Fibroblast of peridontal ligament (primary cell): ENCODE results near the gene MACROH2A1.

Experiments
- DNase-seq: peaks from one replicate; pipeline ENCODE4 v3.0.0-alpha.2; 2010; ENCODE audit errors: extremely low read depth

The MACROH2A1 gene

GRCh38 chr5:135332519-135333150, 66.4 kb downstream of the MACROH2A1 start:
- peak; percentile 86 for DNase-seq

- no peak for DNase-seq
These were observed 67.4 kb downstream of the MACROH2A1 start for GRCh38 chr5:135331612-135332011.

DNA sequence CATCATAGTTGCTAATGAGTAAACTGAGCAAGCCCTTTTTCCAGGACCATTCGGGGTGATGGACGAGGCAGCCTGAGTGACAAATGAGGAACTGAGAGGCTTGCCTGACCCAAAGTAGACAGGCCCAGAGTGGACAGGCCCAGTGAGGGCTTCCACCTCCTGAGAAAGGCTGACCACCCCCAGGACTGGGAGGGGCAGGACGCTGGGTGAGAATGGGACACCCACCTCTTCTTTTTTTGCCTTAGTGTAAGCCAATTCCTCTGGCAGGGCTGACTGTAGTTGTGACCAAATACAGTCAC, 68.3 kb downstream of the MACROH2A1 start:
- DNase-seq = no peak

- no peak for DNase-seq
These were observed 68.9 kb downstream of the MACROH2A1 start for GRCh38 chr5:135329913-135330797.

- no peak for DNase-seq
These were observed 69.7 kb downstream of the MACROH2A1 start for GRCh38 chr5:135329066-135329912.

DNA sequence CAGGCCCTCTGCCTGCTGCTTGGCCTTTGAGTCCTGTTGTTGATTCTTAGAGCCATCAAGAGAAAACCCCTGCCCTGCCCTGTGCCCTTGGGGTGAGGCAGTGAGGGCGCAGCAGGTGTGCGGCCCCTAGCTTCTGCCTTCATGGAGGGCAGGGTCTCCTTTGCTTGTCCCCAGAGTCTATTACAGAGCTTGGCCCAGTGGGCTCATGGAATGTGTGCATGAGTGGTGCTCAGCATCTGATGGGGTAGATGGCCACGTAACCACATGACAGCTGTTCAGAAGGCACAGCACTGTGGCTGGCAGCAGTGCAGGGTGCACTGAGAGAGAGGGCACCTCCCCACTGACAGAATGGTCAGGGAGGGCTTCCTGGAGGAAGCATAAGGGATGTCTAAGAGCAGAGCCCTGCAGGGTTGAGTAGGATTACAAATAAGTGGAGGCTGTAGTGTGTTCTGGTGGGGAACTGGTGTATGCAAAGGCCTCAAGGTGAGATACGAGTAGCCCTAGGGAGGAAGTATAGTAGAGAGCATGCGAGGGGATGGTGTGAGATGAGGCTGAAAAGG, 70.8 kb downstream of the MACROH2A1 start:
- DNase-seq = no peak

- DNase-seq = no peak
These were observed 71.5 kb downstream of the MACROH2A1 start for GRCh38 chr5:135327429-135328127.

DNA sequence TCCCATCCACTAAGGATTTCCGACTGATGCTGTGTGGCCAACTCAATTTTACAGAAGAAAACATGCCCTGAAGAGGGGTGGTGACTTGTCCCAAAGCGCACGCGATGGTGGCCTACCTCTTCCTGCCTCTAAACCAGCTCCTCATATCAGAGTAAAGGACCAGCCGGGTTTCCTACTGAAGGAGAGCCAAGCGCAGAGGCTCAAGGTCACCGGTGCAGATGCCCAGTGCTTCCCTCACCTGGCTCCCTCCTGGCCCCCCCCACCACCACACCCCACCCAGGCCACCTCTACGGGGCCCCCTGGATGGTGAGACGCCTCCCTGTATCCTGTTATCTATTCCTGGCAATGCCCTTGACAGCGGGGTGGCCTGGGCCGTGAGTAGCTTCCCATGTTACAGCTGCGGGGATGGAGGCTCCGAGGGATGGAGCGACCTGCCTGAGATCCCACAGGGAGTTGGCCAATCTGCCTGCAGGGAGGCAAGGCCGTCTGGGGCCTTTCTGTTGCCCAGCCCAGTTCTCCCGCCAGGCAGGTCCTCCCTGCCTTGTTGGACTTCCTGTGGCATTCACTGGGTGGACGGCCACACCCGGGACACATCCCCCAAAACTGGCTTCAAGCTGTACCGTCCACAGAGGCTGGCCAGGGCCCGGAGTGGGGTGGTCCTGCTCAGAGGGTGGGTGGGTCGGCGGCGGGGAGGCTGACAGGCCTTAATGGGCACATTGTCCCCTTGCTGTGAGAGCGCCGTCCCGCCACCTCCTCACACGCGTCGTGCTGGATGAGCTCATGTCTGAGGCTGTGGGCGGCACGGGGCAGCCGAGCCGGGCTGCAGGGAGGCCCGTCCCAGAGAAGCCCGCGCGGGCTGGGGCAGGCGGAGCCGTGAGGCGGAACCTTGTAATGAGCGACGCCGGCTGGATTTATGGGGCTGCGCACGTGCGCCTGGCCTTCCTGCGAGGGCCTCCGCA, 72.5 kb downstream of the MACROH2A1 start:
- DNase-seq = no peak

GRCh38 chr5:135324897-135325650, 74.0 kb downstream of the MACROH2A1 start:
- DNase-seq = no peak

DNA sequence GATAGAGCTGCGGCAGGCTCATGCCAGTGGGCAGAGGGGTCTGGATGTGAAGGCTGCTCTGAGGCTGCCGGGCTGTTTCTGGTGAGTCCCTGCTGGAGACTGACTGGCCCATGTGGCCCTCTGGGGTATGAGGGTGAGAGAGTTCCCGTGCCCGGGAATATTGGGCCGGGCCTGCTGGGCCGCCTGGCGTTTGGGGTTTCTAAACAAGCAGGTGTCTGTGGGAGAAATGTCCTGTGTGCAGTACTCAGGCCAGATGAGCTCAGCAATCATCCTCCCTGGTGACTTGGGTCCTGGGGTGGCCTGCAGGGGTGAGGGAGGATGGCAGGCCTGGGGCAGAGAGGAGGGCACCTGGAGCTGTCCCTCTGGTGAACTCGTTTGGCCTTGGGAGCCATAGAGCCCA, 74.9 kb downstream of the MACROH2A1 start:
- DNase-seq = no peak

GRCh38 chr5:135323701-135324132, 75.3 kb downstream of the MACROH2A1 start:
- DNase-seq = no peak

- no peak for DNase-seq
These were observed 75.8 kb downstream of the MACROH2A1 start for GRCh38 chr5:135323227-135323626.

GRCh38 chr5:135322744-135323143, 76.3 kb downstream of the MACROH2A1 start:
- no peak for DNase-seq

DNA sequence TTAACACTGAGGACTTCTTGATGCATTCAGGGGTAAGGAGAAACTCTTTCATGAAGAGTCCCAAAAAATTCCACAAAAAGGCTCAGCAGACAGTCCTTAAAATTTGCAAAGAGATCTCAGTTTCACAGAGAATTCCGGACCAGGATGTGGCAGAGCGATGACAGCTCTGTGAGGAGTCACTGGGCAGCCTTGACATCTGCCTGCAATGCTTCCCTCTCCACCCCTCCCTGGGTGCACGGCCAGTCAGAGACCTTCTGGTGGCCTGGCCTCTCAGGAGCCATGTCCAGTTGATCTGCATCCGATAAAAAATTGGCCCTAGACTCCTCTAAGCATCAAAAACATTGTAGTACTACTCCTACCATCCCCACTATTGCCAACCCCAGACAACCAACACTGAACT, 76.8 kb downstream of the MACROH2A1 start:
- no peak for DNase-seq

GRCh38 chr5:135320718-135321484, 78.1 kb downstream of the MACROH2A1 start:
- DNase-seq = no peak

DNA sequence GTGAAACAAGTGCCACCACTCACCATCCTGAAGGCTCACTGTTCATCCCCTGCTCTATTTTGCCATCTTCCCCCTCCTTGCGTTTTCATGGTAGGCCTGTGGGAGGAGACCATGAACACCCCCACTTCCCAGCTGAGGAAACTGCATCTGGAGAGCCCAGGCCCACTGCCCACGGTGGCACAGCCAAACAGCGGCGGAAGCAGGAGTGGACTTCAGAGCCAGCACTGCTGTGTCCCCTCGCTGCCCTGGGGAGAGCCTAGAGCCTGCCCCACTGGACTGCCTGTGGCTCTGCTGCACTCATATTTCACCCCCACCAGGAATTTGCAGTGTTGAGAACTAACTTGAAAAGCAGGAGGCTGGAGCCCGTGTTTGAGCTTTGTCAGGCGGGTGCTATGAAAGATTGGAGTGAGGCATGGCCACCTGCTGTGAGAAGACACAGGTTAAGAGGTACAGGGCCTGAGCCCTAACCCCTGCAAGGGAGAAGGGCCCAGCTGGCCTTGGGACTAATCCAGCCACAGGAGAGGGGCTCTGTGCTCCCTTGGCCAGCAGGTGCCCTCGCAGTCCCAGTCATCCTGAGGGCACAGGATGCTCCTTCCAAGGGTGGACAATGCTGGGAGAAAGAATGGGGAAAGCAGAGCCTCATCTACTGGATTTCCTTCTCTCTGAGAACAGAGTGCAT, 79.0 kb downstream of the MACROH2A1 start:
- DNase-seq = no peak

DNA sequence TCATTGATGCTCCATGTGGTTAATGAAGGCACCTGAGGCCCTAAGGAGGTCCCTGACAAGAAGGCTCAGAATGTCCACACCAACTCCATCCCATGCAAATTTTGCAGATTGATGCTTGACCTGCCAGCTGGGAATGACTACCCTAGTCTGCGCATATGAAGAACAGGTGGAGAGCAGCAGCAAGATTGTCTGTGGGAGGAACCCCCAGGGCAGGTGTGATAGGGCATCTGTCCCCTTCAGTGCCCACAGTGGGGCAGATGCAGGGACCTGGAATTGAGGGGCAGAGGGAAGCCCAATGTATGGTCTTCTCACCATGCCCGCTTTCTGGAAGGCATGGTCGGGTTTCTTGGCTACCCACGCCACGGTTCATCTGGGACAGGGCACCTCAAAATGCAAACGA, 79.6 kb downstream of the MACROH2A1 start:
- DNase-seq = no peak

DNA sequence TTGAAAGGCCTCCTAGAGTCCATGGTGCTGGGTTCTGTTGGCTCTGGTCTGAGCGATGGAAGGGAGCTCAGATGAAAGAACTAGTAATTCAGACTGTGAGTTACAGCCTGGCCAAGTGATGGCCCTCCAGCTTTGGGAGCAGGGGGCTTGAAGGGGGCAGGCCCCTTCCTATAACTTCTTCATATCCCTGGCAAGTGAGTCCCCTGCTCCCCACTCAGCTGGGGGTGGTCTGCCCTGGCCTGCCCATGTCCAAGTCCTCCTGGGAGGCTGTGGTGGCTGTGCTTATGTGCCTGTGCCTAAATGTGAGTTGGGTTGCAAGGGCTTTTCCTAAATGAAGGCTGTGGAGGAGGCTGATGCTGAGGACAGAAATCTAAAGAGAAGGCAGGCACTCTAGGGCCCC, 80.1 kb downstream of the MACROH2A1 start:
- no peak for DNase-seq
